IMR-90 (cell line): ENCODE measurements around the gene FUT9. TPM values are rescaled to one million over a fixed set of nuclear protein-coding genes. Genes with fewer than 3 reads are reported as not detected.

Experiments used
- ATAC-seq: fragments of 200-7000 bp; cut with Tn5 transposase; 2 replicates; pipeline ENCODE4 v1.9.1; 2020; ENCODE audit warnings: low read depth, mild to moderate bottlenecking, moderate library complexity
- BruUV-seq: library from RNA; stranded (reverse); fragments of 400-500 nt; replicated peaks from 2 replicates; lab custom pipeline; 2021; lab: Mats Ljungman, UMichigan
- CTCF ChIA-PET: fragments of 300-600 bp; formaldehyde crosslinking; extraction: SDS; loops from one replicate; lab custom pipeline; 2021; ENCODE audit warnings: antibody characterized with exemption; lab: Yijun Ruan, JAX
- POLR2A ChIA-PET: fragments of 300-600 bp; sonication (Branson Sonifier 250); formaldehyde crosslinking; loops from one replicate; lab custom pipeline; 2022; ENCODE audit warnings: antibody characterized with exemption; ENCODE audit not compliant: unreplicated experiment; lab: Charles Lee
- DNase-seq: peaks from one replicate; pipeline ENCODE4 v3.0.0; 2013
- H2AFZ ChIP-seq: replicated peaks from 2 replicates; pipeline ENCODE3; 2013; ENCODE audit warnings: low read length, mild to moderate bottlenecking; ENCODE audit not compliant: poor library complexity
- H2AK5ac ChIP-seq: 2 replicates; pipeline ENCODE4 v1.6.1; 2013; ENCODE audit warnings: low read depth, low read length, inconsistent platforms
- H2AK9ac ChIP-seq: replicated peaks from 2 replicates; pipeline ENCODE3; 2013; ENCODE audit warnings: mild to moderate bottlenecking, low read depth, low read length, moderate library complexity; ENCODE audit not compliant: poor library complexity
- H2BK120ac ChIP-seq: 2 replicates; pipeline ENCODE4 v1.6.1; 2013; ENCODE audit warnings: low read depth, low read length, inconsistent platforms
- H2BK15ac ChIP-seq: 3 replicates; pipeline ENCODE4 v1.6.1; 2013; ENCODE audit warnings: low read depth, low read length, inconsistent platforms
- H2BK20ac ChIP-seq: 2 replicates; pipeline ENCODE4 v1.6.1; 2013; ENCODE audit warnings: low read depth, mild to moderate bottlenecking, inconsistent platforms, low read length, moderate library complexity
- H2BK5ac ChIP-seq: 2 replicates; pipeline ENCODE4 v1.6.1; 2013; ENCODE audit warnings: mild to moderate bottlenecking, low read depth, low read length, inconsistent platforms; ENCODE audit not compliant: poor library complexity, severe bottlenecking
- H3K14ac ChIP-seq: replicated peaks from 2 replicates; pipeline ENCODE4 v1.6.1; 2013; ENCODE audit warnings: low read depth, low read length, inconsistent platforms
- H3K18ac ChIP-seq: 2 replicates; pipeline ENCODE4 v1.6.1; 2013; ENCODE audit warnings: low read depth, low read length, control low read depth
- H3K23ac ChIP-seq: 2 replicates; pipeline ENCODE4 v1.6.1; 2013; ENCODE audit warnings: low read depth, low read length, inconsistent platforms
- H3K27ac ChIP-seq: 2 replicates; pipeline ENCODE4 v1.5.1; 2013; ENCODE audit warnings: mild to moderate bottlenecking, control low read depth, low read length; ENCODE audit not compliant: insufficient read depth
- H3K27me3 ChIP-seq: 2 replicates; pipeline ENCODE4 v1.6.1; 2013; ENCODE audit warnings: low read length; ENCODE audit not compliant: control insufficient read depth, insufficient read depth
- H3K36me3 ChIP-seq: 2 replicates; pipeline ENCODE4 v1.6.1; 2013; ENCODE audit warnings: low read length, mixed read lengths; ENCODE audit not compliant: control insufficient read depth, insufficient read depth
- H3K4ac ChIP-seq: 2 replicates; pipeline ENCODE4 v1.6.1; 2013; ENCODE audit warnings: low read depth, low read length, inconsistent platforms
- H3K4me1 ChIP-seq: 2 replicates; pipeline ENCODE4 v1.6.1; 2013; ENCODE audit warnings: low read length, mixed read lengths; ENCODE audit not compliant: control insufficient read depth, insufficient read depth
- H3K4me2 ChIP-seq: 2 replicates; pipeline ENCODE4 v1.6.1; 2013; ENCODE audit warnings: low read depth, mild to moderate bottlenecking, control low read depth, low read length, moderate library complexity
- H3K4me3 ChIP-seq: 2 replicates; pipeline ENCODE4 v1.5.1; 2013; ENCODE audit warnings: low read depth, mild to moderate bottlenecking, control low read depth, low read length, moderate library complexity; ENCODE audit not compliant: insufficient read depth
- H3K56ac ChIP-seq: 2 replicates; pipeline ENCODE4 v1.6.1; 2013; ENCODE audit warnings: low read length, inconsistent platforms; ENCODE audit not compliant: insufficient read depth; ENCODE audit errors: extremely low read depth
- H3K79me1 ChIP-seq, 2 experiments: 2 replicates each; pipeline ENCODE4 v1.6.1; 2013; ENCODE audit warnings: low read length in 2 of 2, inconsistent platforms in 1 of 2, low read depth in 1 of 2
- H3K9ac ChIP-seq: 2 replicates; pipeline ENCODE4 v1.6.1; 2013; ENCODE audit warnings: low read depth, low read length, control low read depth
- H3K9me1 ChIP-seq: 2 replicates; pipeline ENCODE4 v1.6.1; 2013; ENCODE audit warnings: low read length, inconsistent platforms; ENCODE audit not compliant: insufficient read depth
- H3K9me3 ChIP-seq: 2 replicates; pipeline ENCODE4 v1.6.1; 2013; ENCODE audit warnings: low read length; ENCODE audit not compliant: control insufficient read depth, insufficient read depth
- H4K20me1 ChIP-seq: 2 replicates; pipeline ENCODE4 v1.6.1; 2013; ENCODE audit warnings: low read length, inconsistent platforms; ENCODE audit not compliant: insufficient read depth
- H4K5ac ChIP-seq: 2 replicates; pipeline ENCODE4 v1.6.1; 2013; ENCODE audit warnings: mild to moderate bottlenecking, low read depth, low read length, control low read depth
- H4K8ac ChIP-seq, 2 experiments: 2 replicates each; pipeline ENCODE4 v1.6.1; 2013; ENCODE audit warnings: low read depth in 2 of 2, low read length in 2 of 2, control low read depth in 1 of 2, inconsistent platforms in 1 of 2
- H4K91ac ChIP-seq: 2 replicates; pipeline ENCODE4 v1.6.1; 2013; ENCODE audit warnings: low read depth, low read length, inconsistent platforms; ENCODE audit not compliant: insufficient read depth
- BHLHE40 ChIP-seq: fragments of 150-350 bp; IDR thresholded peaks from 2 replicates; pipeline ENCODE4 v1.6.1; 2016; ENCODE audit warnings: mild to moderate bottlenecking, low read depth, low read length
- CEBPB ChIP-seq: IDR thresholded peaks from 2 replicates; pipeline ENCODE4 v1.6.1; 2012; ENCODE audit warnings: low read depth, low read length, improper control_type of control experiment
- CHD1 ChIP-seq: IDR thresholded peaks from 2 replicates; pipeline ENCODE4 v1.6.1; 2012; ENCODE audit warnings: low read depth, low read length, improper control_type of control experiment
- CTCF ChIP-seq: conservative IDR thresholded peaks from 2 replicates; pipeline ENCODE4 v1.5.1; 2012; ENCODE audit warnings: mild to moderate bottlenecking, low read depth, low read length, improper control_type of control experiment
- FOS ChIP-seq: fragments of 150-350 bp; IDR thresholded peaks from 2 replicates; pipeline ENCODE4 v1.6.1; 2016; ENCODE audit warnings: low read depth, low read length
- MAFK ChIP-seq: IDR thresholded peaks from 2 replicates; pipeline ENCODE4 v1.6.1; 2012; ENCODE audit warnings: low read depth, low read length, improper control_type of control experiment
- MAZ ChIP-seq: IDR thresholded peaks from 2 replicates; pipeline ENCODE4 v1.6.1; 2012; ENCODE audit warnings: low read depth, mild to moderate bottlenecking, low read length, improper control_type of control experiment, moderate library complexity, borderline replicate concordance
- MXI1 ChIP-seq: IDR thresholded peaks from 2 replicates; pipeline ENCODE4 v1.6.1; 2012; ENCODE audit warnings: low read depth, mild to moderate bottlenecking, low read length, moderate library complexity, borderline replicate concordance
- NFE2L2 ChIP-seq: fragments of 150-350 bp; IDR thresholded peaks from 2 replicates; pipeline ENCODE4 v1.6.1; 2016; ENCODE audit warnings: low read depth, mild to moderate bottlenecking, low read length
- POLR2A ChIP-seq: IDR thresholded peaks from 2 replicates; pipeline ENCODE4 v1.6.1; 2012; ENCODE audit warnings: mild to moderate bottlenecking, low read depth, low read length
- RAD21 ChIP-seq: IDR thresholded peaks from 2 replicates; pipeline ENCODE4 v1.6.1; 2012; ENCODE audit warnings: low read length, improper control_type of control experiment
- RCOR1 ChIP-seq: IDR thresholded peaks from 2 replicates; pipeline ENCODE4 v1.6.1; 2012; ENCODE audit warnings: mild to moderate bottlenecking, low read length, improper control_type of control experiment; ENCODE audit not compliant: insufficient replicate concordance
- RFX5 ChIP-seq: IDR thresholded peaks from 2 replicates; pipeline ENCODE4 v1.8.0; 2012; ENCODE audit warnings: low read depth, mild to moderate bottlenecking, low read length, moderate library complexity
- SMC3 ChIP-seq: fragments of 150-350 bp; IDR thresholded peaks from 2 replicates; pipeline ENCODE4 v1.6.1; 2016; ENCODE audit warnings: low read depth, mild to moderate bottlenecking, antibody characterized with exemption, low read length, moderate library complexity
- USF2 ChIP-seq: fragments of 150-350 bp; IDR thresholded peaks from 2 replicates; pipeline ENCODE4 v1.6.1; 2017; ENCODE audit warnings: mild to moderate bottlenecking, antibody characterized with exemption, low read length, low read depth
- WGBS, 2 experiments: methylation state at CpG; one replicate each; pipeline versions ENCODE4 v1.1.5 to v1.1.7; 2013; ENCODE audit warnings: missing lambda C conversion rate in 2 of 2; ENCODE audit not compliant: insufficient read length in 1 of 2; ENCODE audit errors: extremely low coverage in 2 of 2; 5-methylcytosine and 5-hydroxymethylcytosine counted together
- dilution Hi-C: fragments of 300-500 bp; cut with HindIII; formaldehyde crosslinking; loops from one replicate; pipeline ENCODE4 v1.14.3; 2018; ENCODE audit warnings: low sequenced_read_pairs; ENCODE audit not compliant: unreplicated experiment
- in situ Hi-C: fragments of 300-500 bp; cut with MboI; formaldehyde crosslinking; loops from 3 replicates; pipeline ENCODE4 v1.14.3; 2019; ENCODE audit warnings: low sequenced_read_pairs, inconsistent platforms, mixed read lengths
- intact Hi-C: fragments of 100-400 bp; cut with micrococcal nuclease; formaldehyde crosslinking; loops from 2 replicates; pipeline ENCODE4 v1.10.0; 2022
- polyA plus RNA-seq, 3 experiments: library from polyadenylated mRNA; depleted of rRNA; stranded (reverse); fragments of >200 nt; gene quantifications; 2 replicates each; pipeline ENCODE4 v1.2.3, GENCODE V29; 2012; ENCODE audit warnings: low replicate concordance in 1 of 3
- total RNA-seq: library from RNA; depleted of rRNA; stranded (reverse); fragments of >200 nt; gene quantifications from 2 replicates; pipeline ENCODE4 v1.2.3, GENCODE V29; 2012
- TF ChIP-seq, protein P1 (sequence below): fragments of 150-350 bp; IDR thresholded peaks from 2 replicates; pipeline ENCODE4 v1.6.1; 2016; ENCODE audit warnings: low read depth, mild to moderate bottlenecking, low read length, moderate library complexity, borderline replicate concordance

FUT9 gene
- total and polyA plus RNA-seq, 2 of the 4 experiments (the other 2 are of a cell fraction), result under 0.01 TPM; not detected in 1

- TF ChIP-seq RAD21, result no peak
- TF ChIP-seq USF2, result no peak
- no peak for TF ChIP-seq SMC3
- no peak for TF ChIP-seq MXI1
- TF ChIP-seq RCOR1, result no peak
- TF ChIP-seq CTCF, result no peak
- no peak for TF ChIP-seq BHLHE40
- TF ChIP-seq, protein P1, sequence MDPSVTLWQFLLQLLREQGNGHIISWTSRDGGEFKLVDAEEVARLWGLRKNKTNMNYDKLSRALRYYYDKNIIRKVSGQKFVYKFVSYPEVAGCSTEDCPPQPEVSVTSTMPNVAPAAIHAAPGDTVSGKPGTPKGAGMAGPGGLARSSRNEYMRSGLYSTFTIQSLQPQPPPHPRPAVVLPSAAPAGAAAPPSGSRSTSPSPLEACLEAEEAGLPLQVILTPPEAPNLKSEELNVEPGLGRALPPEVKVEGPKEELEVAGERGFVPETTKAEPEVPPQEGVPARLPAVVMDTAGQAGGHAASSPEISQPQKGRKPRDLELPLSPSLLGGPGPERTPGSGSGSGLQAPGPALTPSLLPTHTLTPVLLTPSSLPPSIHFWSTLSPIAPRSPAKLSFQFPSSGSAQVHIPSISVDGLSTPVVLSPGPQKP, result no peak
- no peak for TF ChIP-seq FOS
- no peak for TF ChIP-seq MAFK
- TF ChIP-seq POLR2A, result no peak
- TF ChIP-seq RFX5, result no peak
- TF ChIP-seq MAZ, result no peak
- TF ChIP-seq CHD1, result no peak
- TF ChIP-seq CEBPB, result no peak
- no peak for TF ChIP-seq NFE2L2
- no TSS peak for BruUV-seq
- no peak for ATAC-seq
- intact Hi-C loops, result no loop called here
- H3K4me1 ChIP-seq, result no peaks in the 10 kb centered on the region
- H2AK9ac ChIP-seq, result no peak overlapping the region
- no peak overlapping the region for H2BK120ac ChIP-seq
- no peak overlapping the region for H3K4me3 ChIP-seq
- no peak overlapping the region for H3K56ac ChIP-seq
- no peak overlapping the region for H3K4ac ChIP-seq
- no peak overlapping the region for H3K4me2 ChIP-seq
- no peak overlapping the region for H3K9ac ChIP-seq
- H2BK20ac ChIP-seq, result no peak overlapping the region
- in situ Hi-C loops, result no loop called here
- 70% methylated on average over 2 of the region's 2 CpGs; no CpG with 5 or more reads in 1 of the 2 experiments for WGBS, 2 experiments
- no peak overlapping the region for H2AFZ ChIP-seq
- H4K8ac ChIP-seq, result no peak overlapping the region
- H4K91ac ChIP-seq, result no peak overlapping the region
- dilution Hi-C loops, result no loop called here
- H4K5ac ChIP-seq, result no peak overlapping the region
- H3K18ac ChIP-seq, result no peak overlapping the region
- CTCF ChIA-PET, result no interaction called here
- no peak overlapping the region for H2BK5ac ChIP-seq
- H3K9me3 ChIP-seq, result peaks cover 7% of the 10 kb centered on the region
- H3K27ac ChIP-seq, result no peak overlapping the region
- POLR2A ChIA-PET, result no interaction called here
- H3K14ac ChIP-seq, result no peak overlapping the region
- H3K9me1 ChIP-seq, result no peaks in the 10 kb centered on the region
- H3K79me1 ChIP-seq, result no peaks in the 10 kb centered on the region
- no peak overlapping the region for H3K23ac ChIP-seq
- no peaks in the 10 kb centered on the region for H3K36me3 ChIP-seq
- no peaks in the 10 kb centered on the region for H4K20me1 ChIP-seq
- H2AK5ac ChIP-seq, result no peak overlapping the region
- H3K27me3 ChIP-seq, result no peaks in the 10 kb centered on the region
- no peak overlapping the region for H2BK15ac ChIP-seq
- no peak for DNase-seq
These were observed 230.8 kb downstream of the FUT9 start for GRCh38 chr6:96246563-96246962.
